ENCODE data around the gene DYNC1I1. TPM values are rescaled to one million over a fixed set of nuclear protein-coding genes. Genes with fewer than 3 reads are reported as not detected.

The DYNC1I1 gene
- total RNA-seq, 4 donors from 2014 or later = 7.8 to 21.3 (median 11.6) TPM

- in situ Hi-C loops (cut with MboI; ENCODE audit: low sequenced_read_pairs in 4 of 4) (no loop called here), intact Hi-C loops (cut with DNase I; ENCODE audit: low total_unique reads) (no loop called here)
- DNase-seq = no peak
- Histone ChIP-seq H3K27ac (no peak overlapping the region), H3K27me3 (no peaks in the 10 kb centered on the region), H3K9me3 (no peaks in the 10 kb centered on the region), H3K4me1 (no peaks in the 10 kb centered on the region), H3K36me3 (no peaks in the 10 kb centered on the region), H3K4me3 (no peak overlapping the region)
- no peak for ATAC-seq
- TF ChIP-seq POLR2A (IDR thresholded peaks at IDR 0.05) (no peak), CTCF (IDR thresholded peaks at IDR 0.05 in 4 of 5, conservative IDR thresholded peaks at IDR 0.05 in 1 of 5) (no peak)
Measured at GRCh38 chr7:96111405-96111804, 339.1 kb downstream of the DYNC1I1 start.

GRCh38 chr7:96114190-96114589 is 341.8 kb downstream of the DYNC1I1 start:
- no peak overlapping the region for H3K27ac ChIP-seq
- H3K27me3 ChIP-seq = no peaks in the 10 kb centered on the region
- H3K4me3 ChIP-seq = no peak overlapping the region
- DNase-seq = no peak
- ATAC-seq = no peak
- in situ Hi-C loops (cut with MboI; ENCODE audit: low sequenced_read_pairs in 4 of 4) (no loop called here), intact Hi-C loops (cut with DNase I; ENCODE audit: low total_unique reads) (no loop called here)
- H3K4me1 ChIP-seq = no peaks in the 10 kb centered on the region
- H3K36me3 ChIP-seq = no peaks in the 10 kb centered on the region
- TF ChIP-seq POLR2A (IDR thresholded peaks at IDR 0.05) (no peak), CTCF (IDR thresholded peaks at IDR 0.05 in 4 of 5, conservative IDR thresholded peaks at IDR 0.05 in 1 of 5) (no peak)
- H3K9me3 ChIP-seq = no peaks in the 10 kb centered on the region

GRCh38 chr7:96116173-96116572 is 343.8 kb downstream of the DYNC1I1 start:
- peaks cover 0 to 12% of the 10 kb centered on the region in 2 donors for H3K36me3 ChIP-seq
- H3K27me3 ChIP-seq = no peaks in the 10 kb centered on the region
- intact Hi-C loops (cut with DNase I; ENCODE audit: low total_unique reads) = no loop called here
- no peak for DNase-seq
- TF ChIP-seq POLR2A (IDR thresholded peaks at IDR 0.05) = no peak
- TF ChIP-seq CTCF (IDR thresholded peaks at IDR 0.05 in 4 of 5, conservative IDR thresholded peaks at IDR 0.05 in 1 of 5) = no peak
- H3K4me3 ChIP-seq = no peak overlapping the region
- H3K4me1 ChIP-seq = no peaks in the 10 kb centered on the region
- no peak for ATAC-seq
- H3K27ac ChIP-seq = no peak overlapping the region
- in situ Hi-C loops (cut with MboI; ENCODE audit: low sequenced_read_pairs in 4 of 4) = no loop called here
- no peaks in the 10 kb centered on the region for H3K9me3 ChIP-seq

GRCh38 chr7:96118449-96119001 is 346.2 kb downstream of the DYNC1I1 start:
- no peak overlapping the region for H3K27ac ChIP-seq
- in situ Hi-C loops (cut with MboI; ENCODE audit: low sequenced_read_pairs in 4 of 4) = no loop called here
- H3K4me3 ChIP-seq = no peak overlapping the region
- DNase-seq (no peak), ATAC-seq (no peak)
- no peaks in the 10 kb centered on the region for H3K9me3 ChIP-seq
- H3K27me3 ChIP-seq = no peaks in the 10 kb centered on the region
- TF ChIP-seq POLR2A (IDR thresholded peaks at IDR 0.05) (no peak), CTCF (IDR thresholded peaks at IDR 0.05 in 4 of 5, conservative IDR thresholded peaks at IDR 0.05 in 1 of 5) (no peak)
- H3K4me1 ChIP-seq = no peaks in the 10 kb centered on the region
- peaks cover 0 to 23% of the 10 kb centered on the region in 2 donors for H3K36me3 ChIP-seq
- intact Hi-C loops (cut with DNase I; ENCODE audit: low total_unique reads) = no loop called here

All from gastrocnemius medialis (tissue), 4 donors.